Measurements from ENCODE around the gene PTK7. TPM values are rescaled to one million over a fixed set of nuclear protein-coding genes. Genes with fewer than 3 reads are reported as not detected.

Gene PTK7
- total and polyA plus RNA-seq, 2 of the 8 experiments (the other 6 are each of a cell fraction or from before 2014, with no cell fraction given) = 110 to 138 TPM

- Histone ChIP-seq H2AK5ac (ENCODE audit: low read depth, low read length) (no peak overlapping the region), H3K23me2 (ENCODE audit: low read depth, low read length) (peaks cover 14% of the 10 kb centered on the region), H4K20me1 (replicated peaks in 1 of 2; ENCODE audit: control insufficient read depth in 1 of 2, insufficient read depth in 2 of 2, low read length in 2 of 2) (peaks cover 13 to 28% of the 10 kb centered on the region in 2 experiments), H3K4me2 (ENCODE audit: insufficient read depth in 1 of 2, low read depth in 2 of 2, low read length in 2 of 2) (peak overlapping the region; percentile 93 to 97), H3K4me3 (ENCODE audit: extremely low read depth in 1 of 4, insufficient read depth in 2 of 4, low read depth in 3 of 4, low read length in 4 of 4) (peak overlapping the region; percentile 64 to 93 (median 82)), H3K36me3 (ENCODE audit: control insufficient read depth in 2 of 4, insufficient read depth in 4 of 4, low read length in 3 of 4) (peaks cover 11 to 21% (median 17%) of the 10 kb centered on the region in 4 experiments), H3K9ac (replicated peaks in 1 of 4; ENCODE audit: extremely low read depth in 1 of 4, low read depth in 3 of 4, low read length in 3 of 4) (peak overlapping the region; percentile 53 to 99 (median 92)), H2BK12ac (ENCODE audit: low read depth, low read length) (peak overlapping the region; percentile 70; the same call in 1 of the 2 replicates), H2BK20ac (ENCODE audit: low read length) (no peak overlapping the region), H4K8ac (ENCODE audit: extremely low read depth, insufficient read depth, low read length) (peak overlapping the region; percentile 95), H3K4me1 (replicated peaks in 1 of 4; ENCODE audit: control insufficient read depth in 3 of 4, insufficient read depth in 4 of 4, low read length in 3 of 4) (peaks cover 9 to 17% (median 11%) of the 10 kb centered on the region in 4 experiments), H2BK15ac (ENCODE audit: low read length) (peak overlapping the region; percentile 36), H4K91ac (replicated peaks; ENCODE audit: insufficient read length, low read length) (peak overlapping the region; percentile 36), H3K9me3 (ENCODE audit: insufficient read depth in 2 of 2, low read depth in 1 of 2, low read length in 1 of 2) (no peaks in the 10 kb centered on the region), H2BK120ac (replicated peaks; ENCODE audit: low read depth, low read length) (no peak overlapping the region), H3K79me1 (ENCODE audit: low read depth, low read length) (peaks cover 3% of the 10 kb centered on the region; the same call in 1 of the 2 replicates), H3K23ac (ENCODE audit: insufficient read length) (no peak overlapping the region), H3K56ac (replicated peaks; ENCODE audit: insufficient read length, low read depth, low read length) (peak overlapping the region; percentile 35), H3K79me2 (ENCODE audit: control insufficient read depth in 1 of 2, insufficient read depth in 2 of 2, low read length in 2 of 2) (peaks cover 0 to 28% of the 10 kb centered on the region in 2 experiments; a peak in 2 of 4 replicates), H3K27me3 (replicated peaks in 1 of 4; ENCODE audit: control insufficient read depth in 3 of 4, extremely low read depth in 1 of 4, insufficient read depth in 3 of 4, low read length in 3 of 4) (peaks cover 0 to 6% (median 2%) of the 10 kb centered on the region in 4 experiments; a peak in 3 of 7 replicates), H3K18ac (ENCODE audit: extremely low read depth, low read length) (peak overlapping the region; percentile 64), H2BK5ac (ENCODE audit: low read depth, low read length) (peak overlapping the region; percentile 57; the same call in 1 of the 2 replicates), H3K14ac (ENCODE audit: insufficient read length) (no peak overlapping the region), H2AFZ (ENCODE audit: low read length) (no peak overlapping the region), H3K27ac (ENCODE audit: low read depth, low read length) (peak overlapping the region; percentile 94), H4K5ac (ENCODE audit: insufficient read length, low read depth, low read length) (no peak overlapping the region), H3K4ac (replicated peaks; ENCODE audit: insufficient read length, low read depth, low read length) (no peak overlapping the region)
- POLR2A ChIA-PET (ENCODE audit: partially characterized antibody) = interaction anchor here (0.6 to 4.9 kb wide), 24 partner anchors 9 to 332 kb away, joined by 3 to 30 read pairs (median 4); partner anchors contain the start of genes CNPY3, CUL7, CUL9 and DNPH1
- WGBS, 2 experiments (ENCODE audit: extremely low coverage in 1 of 2, insufficient coverage in 1 of 2, insufficient read length in 1 of 2, insufficient replicate concordance in 2 of 2, low coverage in 1 of 2, low lambda C conversion rate in 2 of 2, missing lambda C conversion rate in 1 of 2) = 4% methylated on average over 32 of the region's 46 CpGs; no CpG with 5 or more reads in 1 of the 2 experiments
- FAIRE-seq = no peak
- TF ChIP-seq EGR1 (IDR thresholded peaks at IDR 0.05; ENCODE audit: borderline replicate concordance, low read depth, low read length) = no peak
- TF ChIP-seq TBP (IDR thresholded peaks at IDR 0.05; ENCODE audit: low read depth, low read length) = peak; percentile 26; the same call in 1 of the 2 replicates
- TF ChIP-seq BACH1 (IDR thresholded peaks at IDR 0.05; ENCODE audit: low read length) = peak; percentile 55
- 0 out of 4 replicates have a peak, but pooled peaks of 1 of the 2 experiments have one; percentile 22 for TF ChIP-seq HDAC2 (IDR thresholded peaks at IDR 0.05; ENCODE audit: borderline replicate concordance in 1 of 2, low read depth in 2 of 2, low read length in 2 of 2)
- TF ChIP-seq SIN3A (conservative IDR thresholded peaks at IDR 0.05 in 1 of 2, IDR thresholded peaks at IDR 0.05 in 1 of 2; ENCODE audit: low read depth in 1 of 2, low read length in 2 of 2) = peak; percentile 13 to 47; a peak in 1 of 4 replicates
- TF ChIP-seq POLR2AphosphoS5 (IDR thresholded peaks at IDR 0.05; ENCODE audit: low read depth, low read length) = peak; percentile 78
- 0 out of 2 replicates have a peak, but pooled peaks have one; percentile 10 for TF ChIP-seq SRF (IDR thresholded peaks at IDR 0.05; ENCODE audit: low read depth, low read length)
- TF ChIP-seq TAF7 (optimal IDR thresholded peaks at IDR 0.05; ENCODE audit: borderline replicate concordance, low read depth, low read length) = no peak
- TF ChIP-seq ASH2L (IDR thresholded peaks at IDR 0.05; ENCODE audit: low read length) = peak; percentile 21
- DNase-seq (ENCODE audit: low read depth in 1 of 2, low spot score in 2 of 2) = peak in 1 of 2 experiments; percentile 66
- CTCF ChIA-PET (ENCODE audit: partially characterized antibody) = interaction anchor here (0.5 to 1.5 kb wide), 7 partner anchors 8 to 212 kb away, joined by 3 to 4 read pairs (median 3); no protein-coding TSS in a partner anchor
These were observed 96.2 kb downstream of the PTK7 start for GRCh38 chr6:43172104-43173007.
